GM12878 (cell line): Measurements from ENCODE around the gene SNCA.

Experiments used
- EZH2 ChIP-seq: IDR thresholded peaks from 2 replicates; pipeline ENCODE4 v1.6.1; 2012; ENCODE audit warnings: low read depth, mild to moderate bottlenecking, control low read depth, inconsistent platforms, low read length, borderline replicate concordance; ENCODE audit not compliant: control insufficient read depth
- POLR2AphosphoS5 ChIP-seq: IDR thresholded peaks from 2 replicates; pipeline ENCODE4 v1.6.1; 2011; ENCODE audit warnings: mild to moderate bottlenecking, low read length, inconsistent platforms
- YY1 ChIP-seq: IDR thresholded peaks from 2 replicates; pipeline ENCODE4 v1.6.1; 2011; ENCODE audit warnings: low read depth, mild to moderate bottlenecking, low read length
- ZBTB40 ChIP-seq: fragments of 450-650 bp; IDR thresholded peaks from 2 replicates; pipeline ENCODE4 v1.6.1; 2016; ENCODE audit warnings: mild to moderate bottlenecking, moderate library complexity, borderline replicate concordance
- TF ChIP-seq, protein P1 (sequence below), 3 experiments: IDR thresholded peaks in 2 of 3; conservative IDR thresholded peaks in 1 of 3; 2 replicates each; pipeline ENCODE4 v1.5.1; 2011; ENCODE audit warnings: low read depth in 3 of 3, low read length in 3 of 3, mild to moderate bottlenecking in 3 of 3, control low read depth in 2 of 3, moderate library complexity in 2 of 3, inconsistent platforms in 1 of 3, mixed read lengths in 1 of 3; ENCODE audit not compliant: control insufficient read depth in 2 of 3, insufficient read depth in 1 of 3; ENCODE audit errors: extremely low read depth in 1 of 3

GRCh38 chr4:89863533-89863932 lies 26.6 kb upstream of the SNCA start:
- no peak for TF ChIP-seq ZBTB40
- no peak for TF ChIP-seq POLR2AphosphoS5
- TF ChIP-seq, protein P1, sequence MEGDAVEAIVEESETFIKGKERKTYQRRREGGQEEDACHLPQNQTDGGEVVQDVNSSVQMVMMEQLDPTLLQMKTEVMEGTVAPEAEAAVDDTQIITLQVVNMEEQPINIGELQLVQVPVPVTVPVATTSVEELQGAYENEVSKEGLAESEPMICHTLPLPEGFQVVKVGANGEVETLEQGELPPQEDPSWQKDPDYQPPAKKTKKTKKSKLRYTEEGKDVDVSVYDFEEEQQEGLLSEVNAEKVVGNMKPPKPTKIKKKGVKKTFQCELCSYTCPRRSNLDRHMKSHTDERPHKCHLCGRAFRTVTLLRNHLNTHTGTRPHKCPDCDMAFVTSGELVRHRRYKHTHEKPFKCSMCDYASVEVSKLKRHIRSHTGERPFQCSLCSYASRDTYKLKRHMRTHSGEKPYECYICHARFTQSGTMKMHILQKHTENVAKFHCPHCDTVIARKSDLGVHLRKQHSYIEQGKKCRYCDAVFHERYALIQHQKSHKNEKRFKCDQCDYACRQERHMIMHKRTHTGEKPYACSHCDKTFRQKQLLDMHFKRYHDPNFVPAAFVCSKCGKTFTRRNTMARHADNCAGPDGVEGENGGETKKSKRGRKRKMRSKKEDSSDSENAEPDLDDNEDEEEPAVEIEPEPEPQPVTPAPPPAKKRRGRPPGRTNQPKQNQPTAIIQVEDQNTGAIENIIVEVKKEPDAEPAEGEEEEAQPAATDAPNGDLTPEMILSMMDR (IDR thresholded peaks at IDR 0.05 in 2 of 3, conservative IDR thresholded peaks at IDR 0.05 in 1 of 3; ENCODE audit: control insufficient read depth in 2 of 3, extremely low read depth in 1 of 3, insufficient read depth in 1 of 3, low read depth in 3 of 3, low read length in 3 of 3) = no peak
- TF ChIP-seq EZH2 = no peak
- TF ChIP-seq YY1 = no peak
